GM18519 (cell line): ENCODE results near the gene AGT.
"Not testable (repeated sequence)": the region's sequence is repeated elsewhere in the genome, so short reads cannot be mapped to it uniquely, and the experiment has no call there.

Experiments
- ATAC-seq: cut with Tn5 transposase; IDR thresholded peaks from one replicate; pipeline ENCODE4 v1.9.1; 2021; ENCODE audit warnings: mild to moderate bottlenecking, moderate library complexity; ENCODE audit not compliant: unreplicated experiment, low FRiP score

AGT gene

DNA sequence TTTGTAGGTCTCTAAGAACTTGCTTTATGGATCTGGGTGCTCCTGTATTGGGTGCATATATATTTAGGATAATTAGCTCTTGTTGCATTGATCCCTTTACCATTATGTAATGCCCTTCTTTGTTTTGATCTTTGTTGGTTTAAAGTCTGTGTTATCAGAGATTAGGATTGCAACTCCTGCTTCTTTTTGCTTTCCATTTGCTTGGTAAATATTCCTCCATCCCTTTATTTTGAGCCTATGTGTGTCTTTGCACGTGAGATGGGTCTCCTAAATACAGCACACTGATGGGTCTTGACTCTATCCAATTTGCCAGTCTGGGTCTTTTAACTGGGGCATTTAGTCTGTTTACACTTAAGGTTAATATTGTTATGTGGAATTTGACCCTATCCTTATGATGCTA, 57.2 kb downstream of the AGT start:
- not testable (repeated sequence) for ATAC-seq
